HG03066 (cell line): Measurements from ENCODE around the gene FRAT2.

Experiments used
- ATAC-seq: cut with Tn5 transposase; IDR thresholded peaks from one replicate; pipeline ENCODE4 v1.9.1; 2021; ENCODE audit warnings: low read depth; ENCODE audit not compliant: unreplicated experiment

FRAT2 gene

GRCh38 chr10:97334370-97335175 lies at the start of gene FRAT2:
Gene FRAT2 (minus strand): TSS chr10:97334729. CDS start chr10:97334572, 157 bp downstream.
- peak; percentile 78 for ATAC-seq

- ATAC-seq: no peak
Measured at GRCh38 chr10:97384156-97384555, 49.6 kb upstream of the FRAT2 start.

GRCh38 chr10:97383159-97383558 lies 48.6 kb upstream of the FRAT2 start:
- ATAC-seq: no peak

- no peak for ATAC-seq
Measured at GRCh38 chr10:97381626-97382025, 47.1 kb upstream of the FRAT2 start.

GRCh38 chr10:97380516-97380915 lies 46.0 kb upstream of the FRAT2 start:
- no peak for ATAC-seq

- ATAC-seq: no peak
Measured at GRCh38 chr10:97378933-97379921, 44.7 kb upstream of the FRAT2 start.

DNA sequence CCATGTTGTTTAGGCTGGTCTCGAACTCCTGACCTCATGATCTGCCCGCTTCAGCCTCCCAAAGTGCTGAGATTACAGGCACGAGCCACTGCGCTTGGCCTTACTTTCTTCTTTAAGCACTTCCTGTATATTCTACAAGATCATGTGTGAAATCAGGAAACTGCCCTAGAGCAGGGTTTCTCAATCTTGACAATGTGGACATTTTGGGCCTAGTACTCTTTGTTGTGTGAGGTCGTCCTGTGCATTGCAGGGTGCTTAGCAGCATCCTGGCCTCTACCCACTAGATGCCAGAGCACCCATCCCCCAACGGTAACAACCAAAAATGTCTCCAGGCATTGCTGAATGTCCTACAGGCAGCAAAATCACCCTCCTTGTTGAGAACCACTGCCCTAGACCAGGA lies 41.9 kb upstream of the FRAT2 start:
- ATAC-seq: no peak

- no peak for ATAC-seq
Measured at GRCh38 chr10:97373456-97373855, 38.9 kb upstream of the FRAT2 start.

DNA sequence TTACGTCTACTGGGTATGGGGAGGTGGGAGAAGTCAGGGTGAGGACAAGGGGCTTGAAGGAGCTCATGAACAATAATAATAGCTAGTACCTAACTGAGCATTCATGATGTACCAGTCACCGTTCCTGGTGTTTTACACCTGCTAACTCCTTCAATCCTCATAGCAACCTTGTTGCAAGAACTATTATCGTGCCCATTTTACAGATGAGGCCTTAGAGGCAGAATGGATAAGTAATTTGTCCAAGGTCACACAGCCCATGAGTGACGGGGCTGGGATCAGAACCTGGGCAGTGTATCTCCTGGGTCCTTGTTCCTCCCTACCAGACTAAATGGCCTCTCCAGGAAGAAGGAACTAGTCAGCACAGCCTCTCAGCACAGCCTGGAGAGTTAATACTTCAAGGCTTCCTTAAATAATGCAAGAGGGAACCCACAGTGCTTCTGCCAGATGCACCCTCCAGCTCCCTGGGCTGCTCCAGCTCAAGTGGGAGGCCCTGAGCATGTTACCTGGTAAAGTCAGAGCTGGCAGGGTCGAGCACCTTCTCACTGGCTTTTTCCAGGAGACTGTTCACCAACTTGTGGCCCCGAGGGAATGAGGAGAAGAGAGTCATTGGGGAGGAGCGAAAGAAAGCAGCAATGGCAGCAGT lies 37.8 kb upstream of the FRAT2 start:
- ATAC-seq: no peak

GRCh38 chr10:97371696-97372095 lies 37.2 kb upstream of the FRAT2 start:
- ATAC-seq: no peak

GRCh38 chr10:97367126-97367649 lies 32.7 kb upstream of the FRAT2 start:
- ATAC-seq: no peak

DNA sequence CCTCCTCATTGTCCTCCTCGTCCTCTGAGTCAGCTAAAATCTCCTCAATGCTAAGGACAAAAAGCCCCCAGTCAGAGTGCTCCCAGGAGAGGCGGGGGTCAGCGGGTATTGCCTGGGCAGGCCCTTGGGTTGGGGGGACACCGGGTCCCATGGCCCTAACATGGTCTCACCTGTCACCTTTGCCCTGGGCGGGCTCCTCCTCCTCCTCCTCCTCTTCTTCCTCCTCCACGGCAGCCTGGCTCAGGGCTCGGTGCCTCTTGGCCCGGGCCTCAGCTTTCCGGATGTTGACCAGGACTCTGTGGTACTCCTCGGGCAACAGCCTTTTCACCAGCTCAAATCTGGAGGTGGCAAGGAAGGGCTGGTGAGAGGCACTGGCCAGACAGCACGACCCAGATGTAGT lies 32.0 kb upstream of the FRAT2 start:
- ATAC-seq: no peak

DNA sequence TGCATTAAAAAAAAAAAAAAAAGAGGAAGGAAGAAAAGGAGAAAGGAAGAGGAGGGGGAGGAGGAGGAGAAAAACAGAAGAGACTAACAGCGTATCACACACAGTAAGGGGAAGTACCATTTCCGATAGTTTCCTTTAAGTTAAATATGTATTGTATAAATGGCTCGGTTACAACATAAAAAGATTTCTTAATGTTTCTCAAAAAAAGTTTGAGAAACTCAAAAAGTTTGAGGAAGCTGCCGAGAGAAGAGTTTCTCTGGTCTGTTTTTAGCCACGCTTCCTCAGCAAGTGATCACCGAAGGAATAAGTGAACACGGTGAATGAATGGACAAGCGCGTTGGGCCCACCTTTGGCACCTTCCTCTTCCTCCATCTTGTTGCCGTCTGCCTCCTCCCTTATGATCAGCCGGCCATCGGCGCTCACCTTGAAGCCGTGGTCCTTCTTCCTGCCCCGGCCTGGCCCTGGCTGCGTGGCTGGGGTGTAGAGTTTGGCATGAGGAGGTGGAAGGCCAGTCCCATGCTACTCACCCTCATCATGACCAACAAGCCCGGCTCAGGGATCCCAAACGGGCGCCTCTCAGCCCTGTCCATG lies 31.3 kb upstream of the FRAT2 start:
- no peak for ATAC-seq

GRCh38 chr10:97363071-97363470 lies 28.5 kb upstream of the FRAT2 start:
- ATAC-seq: no peak

DNA sequence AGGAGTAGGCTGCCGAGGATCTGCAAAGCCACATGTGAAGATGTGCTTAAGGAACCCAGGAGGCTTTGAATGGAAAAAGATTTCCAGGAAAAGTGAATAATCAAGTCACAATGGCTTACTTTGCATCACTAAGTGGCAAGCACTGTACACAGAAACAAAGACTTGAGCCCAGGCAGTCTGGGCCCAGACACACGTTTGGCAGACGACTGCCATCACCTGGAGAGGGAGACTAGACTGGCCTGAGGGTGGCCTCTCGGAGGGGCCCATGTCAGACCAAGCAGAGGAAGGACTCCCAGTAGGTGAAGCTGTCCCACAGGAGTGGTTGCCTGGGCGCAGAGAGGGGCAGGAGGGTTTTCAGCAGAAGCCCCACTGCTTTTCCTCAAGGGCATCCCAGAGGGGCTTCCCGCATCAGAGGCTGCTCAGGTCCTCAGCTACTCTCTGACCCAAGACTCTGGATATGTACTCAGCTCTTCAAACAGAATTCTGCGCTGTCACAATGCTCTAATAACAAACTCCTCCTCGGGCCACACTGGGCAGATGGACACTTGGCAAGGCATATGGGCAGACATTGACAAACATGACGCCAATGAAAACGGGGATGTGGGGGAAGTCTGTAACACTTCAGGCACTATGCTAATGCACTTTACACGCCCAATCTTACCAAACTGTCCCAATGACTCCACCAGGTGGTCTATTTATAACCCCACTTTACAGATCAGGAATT lies 27.9 kb upstream of the FRAT2 start:
- ATAC-seq: no peak

- ATAC-seq: no peak
Measured at GRCh38 chr10:97361537-97361901, 27.0 kb upstream of the FRAT2 start.

DNA sequence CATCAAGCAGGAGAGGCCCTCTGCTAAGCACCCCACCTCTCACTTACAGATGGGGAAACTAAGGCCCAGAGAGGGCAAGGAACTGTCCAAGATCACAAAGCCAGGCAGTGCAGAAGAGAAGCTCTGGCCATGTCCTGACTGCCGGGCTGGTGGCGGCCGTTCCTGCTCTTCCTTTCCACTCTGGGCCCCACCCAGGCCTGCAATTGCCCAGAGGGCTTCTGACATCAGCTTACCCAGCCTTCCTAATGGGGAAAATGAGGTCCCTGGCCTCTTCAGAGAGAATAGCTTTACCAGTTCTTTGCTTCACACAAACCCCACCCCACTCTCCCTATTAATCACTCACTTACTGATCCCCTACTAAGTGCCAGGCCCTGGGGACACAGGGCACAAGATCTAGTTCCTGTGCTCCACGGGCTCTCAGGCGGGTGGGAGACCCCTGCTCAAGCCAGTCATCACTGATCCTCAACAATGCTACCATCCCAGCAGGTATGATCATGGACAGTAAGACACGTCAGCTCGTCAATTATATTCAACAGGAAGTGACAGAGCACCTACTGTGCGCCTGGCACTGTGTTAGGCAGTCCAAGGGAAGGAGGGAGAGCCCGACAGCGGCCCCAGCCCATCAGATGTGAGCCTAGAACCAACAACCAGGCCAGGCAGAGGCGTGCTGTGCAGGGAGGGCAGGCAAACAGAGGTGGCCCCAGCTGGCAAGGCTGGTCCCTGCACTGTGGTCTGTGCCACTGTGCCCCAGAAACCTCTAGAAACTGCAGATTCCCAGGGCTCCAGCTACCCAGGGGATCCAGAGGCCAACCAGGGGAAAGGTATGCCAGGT lies 26.4 kb upstream of the FRAT2 start:
- no peak for ATAC-seq

GRCh38 chr10:97358781-97359180 lies 24.3 kb upstream of the FRAT2 start:
- ATAC-seq: no peak

DNA sequence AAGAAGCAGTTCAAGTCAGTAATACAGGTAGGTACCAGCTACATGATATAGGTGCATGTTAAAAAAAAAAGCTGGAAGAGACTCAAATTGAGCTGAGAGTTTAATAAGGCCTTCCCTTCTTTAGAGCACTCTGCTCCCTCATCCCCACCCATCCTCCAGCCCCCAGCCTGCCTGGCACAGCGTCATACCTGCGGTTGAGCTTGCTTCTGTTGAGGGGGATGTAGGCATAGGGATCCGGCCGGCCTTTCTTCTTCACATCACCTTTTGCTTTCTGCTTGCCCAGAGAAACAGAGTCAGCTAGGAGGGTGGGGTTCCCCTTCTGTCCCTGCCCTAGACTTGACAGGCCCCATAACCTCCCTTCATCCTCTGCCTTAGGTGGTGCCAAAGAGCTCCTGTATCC lies 23.8 kb upstream of the FRAT2 start:
- ATAC-seq: no peak
